ACHN (cell line): ENCODE measurements around the gene HRAS.

Source experiments
- DNase-seq: peaks from one replicate; pipeline ENCODE4 v3.0.0-alpha.2; 2015
- in situ Hi-C: cut with HindIII; loops from 2 replicates; pipeline ENCODE4 v1.10.0; 2017; ENCODE audit warnings: low sequenced_read_pairs, low pct_ligation_motif_present, low pct_unique_long_range_greater_than_20kb

The HRAS gene

GRCh38 chr11:502288-503178 is 32.8 kb downstream of the HRAS start:
- DNase-seq = no peak
- in situ Hi-C loops = no loop called here

GRCh38 chr11:501683-502287 is 33.6 kb downstream of the HRAS start:
- DNase-seq = no peak
- in situ Hi-C loops = no loop called here

- no peak for DNase-seq
- in situ Hi-C loops = no loop called here
Measured at GRCh38 chr11:501001-501682, 34.2 kb downstream of the HRAS start.

- in situ Hi-C loops = no loop called here
- no peak for DNase-seq
Measured at GRCh38 chr11:499201-500076, 35.9 kb downstream of the HRAS start.

- in situ Hi-C loops = no loop called here
- no peak for DNase-seq
Measured at GRCh38 chr11:498297-499181, 36.8 kb downstream of the HRAS start.

- in situ Hi-C loops = no loop called here
- DNase-seq = no peak
Measured at GRCh38 chr11:497565-498296, 37.6 kb downstream of the HRAS start.

GRCh38 chr11:496834-497564 is 38.4 kb downstream of the HRAS start:
- DNase-seq = no peak
- in situ Hi-C loops = no loop called here

GRCh38 chr11:495537-495931 is 39.8 kb downstream of the HRAS start:
- DNase-seq = no peak
- in situ Hi-C loops = no loop called here

GRCh38 chr11:494761-495536 is 40.4 kb downstream of the HRAS start:
- DNase-seq = no peak
- in situ Hi-C loops = no loop called here

GRCh38 chr11:492427-493226 is 42.7 kb downstream of the HRAS start:
- DNase-seq = no peak
- in situ Hi-C loops = no loop called here

GRCh38 chr11:491358-491757 is 44.0 kb downstream of the HRAS start:
- in situ Hi-C loops = no loop called here
- no peak for DNase-seq

GRCh38 chr11:490930-491260 is 44.5 kb downstream of the HRAS start:
- in situ Hi-C loops = no loop called here
- no peak for DNase-seq

GRCh38 chr11:490186-490929 is 45.0 kb downstream of the HRAS start:
- DNase-seq = no peak
- in situ Hi-C loops = no loop called here

- no peak for DNase-seq
- in situ Hi-C loops = no loop called here
Measured at GRCh38 chr11:489610-490185, 45.7 kb downstream of the HRAS start.
